ENCODE results near the gene TMEFF2.

- TF ChIP-seq, protein P1, sequence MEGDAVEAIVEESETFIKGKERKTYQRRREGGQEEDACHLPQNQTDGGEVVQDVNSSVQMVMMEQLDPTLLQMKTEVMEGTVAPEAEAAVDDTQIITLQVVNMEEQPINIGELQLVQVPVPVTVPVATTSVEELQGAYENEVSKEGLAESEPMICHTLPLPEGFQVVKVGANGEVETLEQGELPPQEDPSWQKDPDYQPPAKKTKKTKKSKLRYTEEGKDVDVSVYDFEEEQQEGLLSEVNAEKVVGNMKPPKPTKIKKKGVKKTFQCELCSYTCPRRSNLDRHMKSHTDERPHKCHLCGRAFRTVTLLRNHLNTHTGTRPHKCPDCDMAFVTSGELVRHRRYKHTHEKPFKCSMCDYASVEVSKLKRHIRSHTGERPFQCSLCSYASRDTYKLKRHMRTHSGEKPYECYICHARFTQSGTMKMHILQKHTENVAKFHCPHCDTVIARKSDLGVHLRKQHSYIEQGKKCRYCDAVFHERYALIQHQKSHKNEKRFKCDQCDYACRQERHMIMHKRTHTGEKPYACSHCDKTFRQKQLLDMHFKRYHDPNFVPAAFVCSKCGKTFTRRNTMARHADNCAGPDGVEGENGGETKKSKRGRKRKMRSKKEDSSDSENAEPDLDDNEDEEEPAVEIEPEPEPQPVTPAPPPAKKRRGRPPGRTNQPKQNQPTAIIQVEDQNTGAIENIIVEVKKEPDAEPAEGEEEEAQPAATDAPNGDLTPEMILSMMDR (IDR thresholded peaks at IDR 0.05) = no peak
- no peak for TF ChIP-seq TEAD4 (IDR thresholded peaks at IDR 0.05; ENCODE audit: borderline replicate concordance, insufficient read depth)
- no peak for TF ChIP-seq MEF2A (IDR thresholded peaks at IDR 0.05; ENCODE audit: borderline replicate concordance, low read depth)
- TF ChIP-seq, protein P2, sequence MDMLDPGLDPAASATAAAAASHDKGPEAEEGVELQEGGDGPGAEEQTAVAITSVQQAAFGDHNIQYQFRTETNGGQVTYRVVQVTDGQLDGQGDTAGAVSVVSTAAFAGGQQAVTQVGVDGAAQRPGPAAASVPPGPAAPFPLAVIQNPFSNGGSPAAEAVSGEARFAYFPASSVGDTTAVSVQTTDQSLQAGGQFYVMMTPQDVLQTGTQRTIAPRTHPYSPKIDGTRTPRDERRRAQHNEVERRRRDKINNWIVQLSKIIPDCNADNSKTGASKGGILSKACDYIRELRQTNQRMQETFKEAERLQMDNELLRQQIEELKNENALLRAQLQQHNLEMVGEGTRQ (IDR thresholded peaks at IDR 0.05; ENCODE audit: borderline replicate concordance, low read depth, low read length) = no peak
- no peak for TF ChIP-seq YY1 (IDR thresholded peaks at IDR 0.05; ENCODE audit: low read depth)
Measured at GRCh38 chr2:191979221-191979730, 215.5 kb downstream of the TMEFF2 start.
